Stimulated activated CD8-positive, alpha-beta memory T cell treated with anti-CD3 and anti-CD28 coated beads, Interleukin-4, amount 100 ng/mL, for 1 hour (primary cell): ENCODE results near the gene LMAN1L.
"Not testable (repeated sequence)": the region's sequence is repeated elsewhere in the genome, so short reads cannot be mapped to it uniquely, and the experiment has no call there.

Experiments used
- DNase-seq, 2 donors: peaks; one replicate each; pipeline ENCODE4 v3.0.0-alpha.2; 2020; ENCODE audit warnings: low read depth in 2 of 2, low spot score in 1 of 2

The LMAN1L gene

DNA sequence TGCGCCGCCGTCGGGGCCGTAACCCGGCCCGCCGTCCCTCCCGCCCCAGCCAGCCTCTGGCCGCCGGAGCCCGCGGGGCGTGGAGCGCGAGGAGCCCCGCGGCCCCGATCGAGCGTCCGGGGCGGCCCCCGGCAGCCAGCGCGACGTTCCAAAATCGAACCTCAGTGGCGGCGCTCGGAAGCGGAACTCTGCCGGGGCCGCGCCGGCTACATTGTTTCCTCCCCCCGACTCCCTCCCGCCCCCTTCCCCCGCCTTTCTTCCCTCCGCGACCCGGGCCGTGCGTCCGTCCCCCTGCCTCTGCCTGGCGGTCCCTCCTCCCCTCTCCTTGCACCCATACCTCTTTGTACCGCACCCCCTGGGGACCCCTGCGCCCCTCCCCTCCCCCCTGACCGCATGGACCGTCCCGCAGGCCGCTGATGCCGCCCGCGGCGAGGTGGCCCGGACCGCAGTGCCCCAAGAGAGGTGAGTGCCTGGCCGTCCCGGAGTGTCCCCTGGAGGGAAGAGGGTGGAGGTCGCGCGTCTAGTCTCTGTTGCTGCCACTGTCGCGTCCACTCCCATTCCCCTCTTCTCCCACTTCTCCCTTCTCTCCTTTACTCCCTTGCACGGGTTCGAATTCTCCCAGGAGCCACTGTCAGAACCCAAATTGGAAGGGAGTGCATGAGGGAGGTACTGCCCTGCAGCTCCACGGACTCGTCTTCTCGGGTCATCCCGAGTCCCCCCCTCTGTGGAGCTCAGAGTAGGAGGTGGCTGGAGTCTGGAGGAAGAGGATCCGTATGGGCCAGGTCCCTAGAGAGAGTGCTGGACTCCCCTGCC is 30.2 kb upstream of the LMAN1L start:
- no peak for DNase-seq

DNA sequence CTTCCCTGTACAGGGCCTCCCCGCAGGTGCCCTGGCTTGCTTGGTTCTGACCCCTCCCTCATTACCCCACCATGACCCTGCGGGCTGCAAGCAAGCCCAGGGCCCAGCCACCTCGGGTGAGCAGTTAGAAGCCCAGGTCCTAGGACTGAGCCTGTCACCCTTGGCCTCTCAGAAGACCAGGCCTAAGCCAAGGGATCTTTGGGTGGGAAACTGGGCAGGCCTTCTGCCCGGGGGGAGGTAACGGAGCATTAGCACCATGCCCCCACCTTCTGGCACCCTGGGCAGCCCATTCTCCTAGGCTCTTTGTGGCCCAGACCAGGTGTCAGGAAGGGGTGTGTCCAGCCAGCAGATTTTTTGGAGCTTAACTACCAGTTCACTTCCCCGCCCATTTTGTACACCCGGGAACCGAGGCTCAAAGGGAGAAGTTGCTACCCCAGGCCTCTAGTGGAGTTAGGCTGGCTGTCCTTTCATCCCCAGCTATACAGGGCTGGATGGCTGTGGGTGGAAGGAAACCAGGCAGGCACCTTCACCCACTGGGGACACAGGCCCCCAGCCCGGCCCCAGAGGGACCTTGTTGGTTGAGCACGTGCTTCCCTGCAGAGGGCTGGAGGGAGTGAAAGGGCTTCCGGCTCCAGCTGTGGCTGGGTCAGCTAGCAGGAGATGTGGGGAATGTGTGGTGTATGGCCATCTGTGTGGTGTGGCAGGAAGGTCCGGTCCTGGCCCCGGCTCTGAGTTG is 29.4 kb upstream of the LMAN1L start:
- DNase-seq = no peak

DNA sequence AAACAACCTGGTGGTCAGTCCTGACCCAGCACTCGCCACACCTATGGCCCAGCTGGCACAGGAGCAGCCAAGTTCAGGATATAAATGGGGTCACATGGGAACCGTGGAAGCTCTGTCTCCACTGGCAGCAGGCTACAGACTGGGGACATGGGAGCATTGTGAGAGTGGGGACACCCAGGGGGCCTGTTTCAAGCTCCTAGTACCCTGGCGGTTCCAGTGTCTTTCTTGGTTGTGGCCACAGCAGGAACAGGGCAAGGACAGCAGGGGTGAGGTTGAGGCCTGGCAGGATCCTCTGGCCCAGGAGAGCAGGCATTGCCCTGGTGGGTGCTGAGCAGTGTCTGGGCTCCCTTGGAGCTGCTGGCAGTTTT is 28.8 kb upstream of the LMAN1L start:
- no peak for DNase-seq

DNA sequence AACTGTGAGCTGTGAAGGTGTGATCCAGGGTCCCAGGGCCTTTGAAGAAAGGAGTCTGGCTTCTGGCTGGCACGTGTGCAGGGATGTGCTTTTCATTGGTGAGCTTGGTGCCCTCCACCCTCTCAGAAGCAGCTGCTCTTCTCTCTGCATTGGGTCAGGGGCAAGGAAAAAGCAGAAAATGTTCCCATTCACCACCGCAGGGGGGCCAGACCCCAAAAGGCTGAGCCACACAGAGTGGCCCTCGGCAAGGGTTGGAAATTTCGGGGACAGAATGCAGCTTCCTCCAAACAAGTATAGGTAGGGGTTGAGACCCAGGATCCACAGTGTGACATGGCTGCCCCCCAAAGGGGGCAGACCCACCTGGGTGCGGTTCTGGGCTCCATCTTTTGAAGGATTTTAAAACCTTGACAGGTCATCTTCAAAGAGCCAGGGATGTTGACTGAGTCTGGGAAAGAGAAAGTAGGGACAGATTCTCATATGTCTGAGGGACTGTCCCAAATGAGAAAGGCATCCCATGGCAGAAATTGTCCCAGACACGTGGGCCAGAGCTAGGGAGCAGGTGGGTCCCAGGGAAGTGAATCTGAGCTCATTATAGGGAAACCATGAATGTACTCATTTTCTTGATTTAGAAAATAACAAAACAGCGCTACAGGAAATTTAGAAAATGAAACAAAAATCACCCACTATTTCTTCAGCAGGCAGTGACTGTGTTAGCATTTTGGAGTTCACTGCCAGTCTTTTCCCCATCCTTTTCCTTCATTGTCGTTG is 28.0 kb upstream of the LMAN1L start:
- no peak for DNase-seq

DNA sequence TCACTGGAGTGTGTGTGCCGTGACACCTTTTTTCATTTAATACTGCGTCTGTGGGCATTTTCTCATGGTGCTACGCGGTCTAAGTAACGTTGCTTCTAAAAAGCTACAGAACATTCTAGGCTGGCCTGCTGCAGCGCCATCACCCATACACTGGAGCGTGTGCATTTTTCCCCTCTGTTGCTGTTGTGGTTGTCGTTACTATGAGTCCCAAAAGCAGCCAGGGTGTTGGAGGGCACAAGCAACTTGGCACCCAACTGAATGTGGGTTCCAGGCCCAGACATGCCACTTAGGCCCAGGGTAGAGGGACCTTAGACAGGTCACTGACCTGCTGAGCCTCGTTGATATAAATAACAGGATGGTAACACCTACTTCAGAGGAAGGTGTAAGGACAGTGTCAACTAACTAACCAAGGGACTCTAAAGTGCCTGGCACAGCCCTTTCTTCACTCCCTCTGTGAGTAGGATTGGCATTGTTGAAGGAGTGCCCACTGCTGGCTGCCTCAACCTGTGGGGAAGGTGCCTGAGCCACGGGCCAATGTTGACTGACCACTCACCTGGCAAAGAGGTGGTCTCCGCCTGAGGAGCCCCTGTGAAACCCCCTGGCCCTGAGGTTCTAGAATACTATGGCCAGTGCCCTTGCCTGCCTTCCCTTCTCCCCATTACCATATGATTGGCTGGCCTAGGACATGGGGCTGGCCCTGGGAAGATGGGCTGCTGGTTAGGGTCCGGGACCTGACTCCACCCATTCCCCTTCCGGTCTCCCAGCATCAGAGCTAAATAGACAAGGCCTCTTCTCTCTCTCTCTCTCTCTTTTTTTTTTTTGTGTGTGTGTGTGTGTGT is 27.2 kb upstream of the LMAN1L start:
- DNase-seq = no peak

DNA sequence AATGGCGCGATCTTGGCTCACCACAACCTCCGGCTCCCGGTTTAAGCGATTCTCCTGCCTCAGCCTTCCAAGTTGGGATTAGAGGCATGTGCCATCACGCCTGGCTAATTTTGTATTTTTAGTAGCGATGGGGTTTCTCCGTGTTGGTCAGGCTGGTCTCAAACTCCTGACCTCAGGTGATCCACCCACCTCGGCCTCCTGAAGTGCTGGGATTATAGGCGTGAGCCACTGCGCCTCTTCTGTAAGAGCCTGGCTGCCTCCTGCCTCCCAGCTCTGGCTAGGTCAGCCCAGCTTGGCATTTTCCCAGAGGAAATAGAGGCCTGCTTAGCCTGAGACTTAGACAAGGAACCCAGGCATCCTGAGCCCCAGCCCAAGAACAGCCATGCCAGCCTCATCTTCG is 26.6 kb upstream of the LMAN1L start:
- DNase-seq = not testable (repeated sequence)

DNA sequence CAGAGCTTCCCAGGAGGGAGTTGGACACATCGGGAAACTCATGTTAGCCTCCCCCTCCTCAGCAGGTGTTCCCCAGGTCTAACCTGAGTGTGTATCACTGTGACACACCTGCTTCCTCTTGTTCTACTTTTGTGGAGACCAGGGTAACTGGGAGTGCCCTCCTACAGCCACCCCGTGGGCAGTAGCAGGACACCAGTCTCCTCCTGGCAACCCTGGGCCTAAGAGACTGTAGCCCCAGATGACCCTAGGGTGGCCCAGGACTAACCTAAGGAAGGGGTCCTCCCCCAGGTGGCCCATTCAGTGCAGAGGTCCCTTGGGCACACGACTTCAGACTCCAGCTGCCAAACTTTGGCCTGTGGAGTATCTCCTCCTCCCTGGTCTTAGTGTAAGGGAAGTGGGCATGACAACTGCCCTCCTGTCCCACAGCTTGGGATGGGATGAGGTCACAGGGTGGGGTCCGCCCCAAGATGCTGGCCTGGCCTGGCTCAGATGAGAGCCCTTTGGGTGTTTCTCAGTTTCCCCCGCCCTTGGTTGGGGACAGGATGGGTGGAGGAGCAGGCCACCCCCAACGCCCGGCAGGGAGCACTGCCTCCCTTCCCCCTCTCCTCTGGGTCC is 26.0 kb upstream of the LMAN1L start:
- DNase-seq = no peak

DNA sequence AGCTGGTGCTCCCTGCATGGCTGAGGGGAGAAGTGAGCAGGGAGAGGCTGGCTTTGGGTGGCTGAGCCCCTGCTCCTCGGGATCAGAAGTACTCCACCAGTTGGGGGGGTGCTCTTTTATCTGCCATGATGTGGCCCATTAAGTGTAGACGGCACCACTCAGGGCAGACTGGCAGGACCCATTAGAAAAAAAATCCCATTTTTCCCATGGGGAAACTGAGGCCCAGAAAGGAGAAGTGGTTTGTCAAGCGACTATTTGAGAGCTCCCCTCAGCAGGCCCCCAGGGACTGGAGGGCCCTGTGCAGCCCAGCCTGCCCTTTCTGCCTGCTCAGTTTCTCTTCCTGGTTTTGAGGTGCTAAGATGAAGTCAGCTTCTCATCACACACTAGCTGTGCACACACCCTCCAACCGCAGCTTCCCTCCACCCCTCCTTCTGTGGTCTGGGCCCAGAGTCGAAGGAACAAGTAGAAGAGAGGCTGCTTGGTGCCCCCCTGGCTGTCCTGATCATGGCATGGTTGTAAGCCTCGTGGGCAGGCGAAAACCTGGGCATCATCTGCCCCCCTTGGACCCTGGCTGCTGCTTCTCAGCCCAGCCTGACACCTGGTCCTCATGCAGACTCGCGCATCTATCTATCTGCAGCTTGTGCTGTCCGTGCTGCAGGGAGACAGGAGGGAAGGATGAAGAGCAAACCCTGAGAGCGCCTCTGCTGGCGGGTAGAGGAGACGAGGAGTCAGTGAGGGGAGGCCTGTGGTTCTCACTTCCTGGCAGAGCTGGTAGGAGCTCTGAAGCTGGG is 25.2 kb upstream of the LMAN1L start:
- peak; percentile 76 to 80 for DNase-seq

DNA sequence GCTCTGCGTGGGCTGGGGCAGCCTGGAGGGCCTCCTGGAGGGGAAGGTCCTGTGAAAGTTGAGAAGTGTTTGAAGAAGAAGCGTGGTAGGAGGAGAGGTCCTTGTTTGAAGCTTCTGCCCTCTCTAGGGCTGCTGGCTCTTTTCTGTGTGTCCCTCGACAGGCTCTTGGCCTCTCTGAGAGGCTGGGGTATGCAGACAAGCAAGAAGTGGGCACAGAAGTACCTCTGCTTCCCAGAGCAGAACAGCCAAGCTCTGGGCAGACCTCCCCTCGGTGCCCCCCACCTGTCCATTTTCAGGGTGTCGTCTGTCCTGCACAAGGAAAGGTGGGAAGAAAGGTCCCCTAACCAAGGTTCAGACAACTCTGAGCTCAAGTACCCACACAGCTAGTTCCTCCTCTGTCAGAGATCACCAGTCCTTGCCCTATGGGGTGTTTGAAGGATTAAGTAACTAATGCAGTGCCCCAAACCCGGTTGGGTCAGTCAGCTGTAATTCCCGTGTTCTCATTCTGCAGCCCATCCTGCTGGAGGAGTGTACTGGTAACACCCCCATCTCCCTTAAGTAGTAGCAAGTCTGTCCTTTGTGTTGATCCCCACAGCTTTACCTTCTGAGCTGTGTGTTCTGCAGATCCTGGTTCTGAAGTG is 24.5 kb upstream of the LMAN1L start:
- no peak for DNase-seq

DNA sequence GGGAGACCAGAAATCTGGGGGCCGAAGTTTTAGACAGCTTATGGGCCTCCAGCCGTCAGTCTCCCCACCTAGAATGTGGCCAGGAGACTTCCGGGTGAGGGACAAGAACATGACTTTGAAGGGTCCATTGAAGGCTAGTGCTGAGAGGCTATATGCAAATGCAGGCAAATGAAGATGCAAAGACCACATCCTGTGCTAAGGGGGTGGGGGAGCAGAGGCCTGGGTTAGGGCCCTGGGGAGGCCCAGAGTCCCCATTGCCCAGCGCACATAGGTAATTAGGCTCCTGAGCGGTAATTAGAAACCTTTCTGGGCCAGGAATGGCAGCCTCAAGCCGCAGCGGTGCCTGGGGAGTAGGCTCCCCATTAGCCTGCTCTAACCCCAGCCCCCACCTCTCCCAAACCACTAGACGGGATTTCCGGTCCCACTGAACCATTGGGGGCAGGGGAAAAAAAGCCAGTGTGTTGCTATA is 23.9 kb upstream of the LMAN1L start:
- DNase-seq = no peak

DNA sequence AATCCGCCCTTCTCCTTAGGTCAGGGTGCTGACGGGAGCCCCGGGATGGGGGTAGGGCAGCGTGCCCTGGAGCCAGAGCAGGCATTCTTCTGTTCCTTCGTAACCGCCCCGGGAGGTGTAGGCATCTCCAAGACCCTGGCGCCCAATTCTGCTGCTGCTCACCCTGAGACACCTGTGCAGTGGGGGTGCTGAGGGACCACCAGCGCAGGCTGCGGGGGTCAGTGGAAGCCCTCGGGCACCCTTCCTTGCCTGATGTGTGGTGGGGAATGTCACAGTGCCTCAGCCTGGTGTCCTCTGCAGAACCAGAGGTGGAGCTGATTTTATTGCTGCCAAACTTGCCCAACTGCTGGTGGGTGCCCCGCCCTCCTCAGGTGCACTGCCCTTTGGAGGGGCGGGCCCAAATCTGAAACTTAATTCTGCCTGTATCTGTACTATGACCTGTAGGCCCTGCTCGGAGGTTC is 23.4 kb upstream of the LMAN1L start:
- no peak for DNase-seq

DNA sequence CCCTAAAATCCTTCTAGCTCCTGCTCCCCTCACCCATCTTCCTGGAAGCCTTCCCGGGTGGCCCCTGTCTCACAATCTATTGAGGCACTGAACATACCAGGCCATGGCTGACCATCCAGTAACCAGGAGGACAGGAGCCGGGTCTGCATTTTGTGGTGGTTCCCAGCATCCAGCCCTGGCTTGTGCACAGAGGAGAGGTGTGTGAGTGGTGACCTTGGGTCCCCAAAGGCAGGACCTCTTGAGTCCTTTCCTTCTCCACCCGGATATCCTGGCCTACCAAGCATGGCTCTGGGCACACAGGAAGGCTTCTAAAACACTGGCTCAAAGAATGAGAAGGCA is 22.9 kb upstream of the LMAN1L start:
- no peak for DNase-seq

DNA sequence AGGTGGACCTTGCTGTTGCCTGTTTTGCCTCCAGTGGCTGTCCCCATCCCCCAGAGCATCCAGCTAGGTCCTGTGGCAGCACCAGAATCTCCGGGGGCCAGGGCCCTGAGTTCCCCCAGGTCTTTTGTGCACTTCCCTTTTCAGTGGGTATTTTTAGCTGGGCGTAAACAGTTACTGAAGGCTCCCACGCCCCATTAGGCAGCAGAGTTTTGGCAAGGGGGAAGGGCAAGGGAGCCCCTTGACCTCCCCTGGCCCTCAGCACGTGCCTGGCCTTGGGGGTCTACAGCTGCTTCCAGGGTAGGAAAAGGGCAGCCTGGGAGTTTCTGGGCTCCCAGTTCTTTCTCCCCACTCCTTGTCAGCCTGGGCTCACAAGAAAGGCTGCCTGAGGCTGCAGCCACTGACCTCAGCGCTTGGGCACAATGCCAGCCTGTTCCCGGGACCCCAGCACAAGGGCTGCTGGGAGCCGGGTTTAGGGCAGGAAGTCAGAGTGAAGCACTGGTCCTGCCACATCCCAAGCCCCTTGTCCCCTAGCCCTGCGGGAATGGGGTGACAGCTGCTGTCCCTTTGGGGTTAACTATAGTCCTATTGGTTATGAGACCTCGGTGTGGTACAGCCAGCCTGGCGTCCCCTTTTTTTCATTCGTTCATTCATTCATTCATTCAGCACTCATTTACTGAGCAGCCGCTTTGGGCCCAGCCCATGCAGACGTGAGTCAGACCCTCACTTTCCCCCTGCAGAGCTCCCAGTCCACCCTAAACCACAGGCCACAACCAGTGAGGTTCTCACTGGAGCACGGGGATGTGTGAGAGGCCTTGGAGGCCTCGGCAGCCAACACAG is 22.3 kb upstream of the LMAN1L start:
- no peak for DNase-seq

DNA sequence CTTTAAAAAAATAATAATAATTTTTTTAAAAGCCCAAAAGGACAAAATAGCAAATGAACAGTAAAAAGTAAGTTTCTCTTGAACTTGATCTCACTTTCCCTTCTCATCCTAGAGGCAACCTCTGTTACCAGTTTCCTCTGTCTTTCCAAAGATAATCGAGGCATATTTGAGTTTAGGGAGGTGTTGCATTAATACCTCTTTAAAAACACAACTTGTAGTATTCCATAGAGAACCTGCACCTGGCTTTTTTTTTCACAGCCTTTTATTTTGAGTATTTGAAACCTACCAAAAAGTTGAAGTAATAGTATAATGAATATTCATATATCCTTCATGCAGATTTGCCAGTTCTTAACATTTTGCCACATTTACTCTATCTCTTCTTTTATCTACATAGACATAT is 21.6 kb upstream of the LMAN1L start:
- no peak for DNase-seq

DNA sequence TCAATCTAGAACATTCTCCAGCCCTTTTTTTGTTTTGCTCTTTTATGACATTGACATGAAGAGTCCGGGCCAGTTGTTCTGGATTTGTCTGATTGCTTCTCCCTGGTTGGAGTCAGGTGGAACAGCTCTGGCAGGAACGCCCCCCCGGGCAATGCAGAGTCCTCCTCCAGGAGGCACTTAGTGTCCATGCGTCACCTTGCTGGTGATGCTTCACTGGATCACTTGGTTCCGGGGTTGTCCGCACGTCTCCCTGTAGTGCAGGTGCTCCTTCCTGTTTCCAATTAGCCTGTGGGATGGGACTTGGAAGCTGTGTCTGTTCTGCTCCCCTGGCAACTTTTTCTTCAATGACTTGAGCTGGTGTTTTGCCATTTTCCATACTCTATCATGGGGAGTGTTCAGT is 21.0 kb upstream of the LMAN1L start:
- DNase-seq = no peak

DNA sequence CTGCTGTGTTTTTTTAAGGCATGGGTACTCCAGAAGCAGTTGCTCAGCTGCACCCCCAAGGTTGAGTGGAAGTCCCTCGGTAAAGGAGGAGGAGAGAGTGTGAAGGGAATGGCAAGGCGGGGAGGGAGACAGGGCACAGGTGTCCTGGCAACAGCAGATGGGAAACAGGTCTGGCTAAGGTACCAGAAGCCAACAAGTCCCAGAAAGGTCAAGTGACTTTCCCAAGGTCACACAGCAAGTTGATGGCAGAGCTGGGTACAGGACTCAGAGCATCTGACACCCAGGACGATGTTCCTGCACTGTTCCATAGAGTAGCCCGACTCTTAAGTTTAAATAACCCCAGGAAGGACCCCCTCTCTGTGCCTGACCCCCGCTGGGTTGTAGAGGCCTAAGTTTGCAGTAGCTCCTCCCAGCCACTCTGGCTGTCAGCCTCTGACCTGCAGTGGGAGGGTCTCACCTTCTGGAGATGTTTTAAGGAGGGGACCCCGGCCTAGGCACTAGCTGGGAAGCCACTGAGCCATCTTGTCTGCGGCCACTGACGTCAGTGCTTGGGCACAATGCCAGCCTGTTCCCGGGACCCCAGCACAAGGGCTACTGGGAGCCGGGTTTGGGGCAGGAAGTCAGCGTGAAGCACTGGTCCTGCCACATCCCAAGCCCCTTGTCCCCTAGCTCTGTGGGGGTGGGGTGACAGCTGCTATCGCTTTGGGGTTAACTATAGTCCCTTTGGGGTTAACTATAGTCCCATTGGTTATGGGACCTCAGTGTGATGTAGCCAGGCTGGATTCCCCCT is 20.2 kb upstream of the LMAN1L start:
- DNase-seq = no peak
